Measurements from ENCODE around the gene BLOC1S6. TPM values are rescaled to one million over a fixed set of nuclear protein-coding genes. Genes with fewer than 3 reads are reported as not detected.
A peak's percentile ranks its signal among the peaks of the same experiment; 100 is the strongest.

Gene BLOC1S6
- total and polyA plus RNA-seq, 5 experiments from 2014 or later = 50.9 to 62.1 (median 58.8) TPM

GRCh38 chr15:45634432-45635190 is 47.4 kb downstream of the BLOC1S6 start, which contains the start of gene SQOR:
Gene SQOR (plus strand): TSS chr15:45635029. CDS start chr15:45658924, 23,895 bp downstream.
- POLR2A ChIA-PET = interaction anchor here (1.0 to 3.2 kb wide), 7 partner anchors 16 to 233 kb away, joined by 3 to 23 read pairs (median 3); partner anchors contain the start of gene BLOC1S6
- Mint-ChIP-seq H3K9me3 (no peaks in the 10 kb centered on the region), H3K4me3 (peak within 1 kb of the TSS; percentile 94 to 98 (median 97)), H3K27ac (peak within 1 kb of the TSS; percentile 79 to 97 (median 92)), H3K4me1 (peaks cover 20 to 53% (median 43%) of the 10 kb centered on the region in 4 donors), H3K36me3 (peaks cover 0 to 2% (median 0%) of the 10 kb centered on the region in 3 donors), H3K27me3 (no peaks in the 10 kb centered on the region)
- DNase-seq (peak; percentile 30 to 78 (median 52)), ATAC-seq (peak; percentile 65 to 69)

GRCh38 chr15:45635191-45635638 is 48.0 kb downstream of the BLOC1S6 start:
- peak; percentile 66 to 70 for ATAC-seq
- H3K27ac Mint-ChIP-seq = peak overlapping the region; percentile 79 to 97 (median 92)

GRCh38 chr15:45635763-45636292 is 48.6 kb downstream of the BLOC1S6 start:
- Mint-ChIP-seq H3K27me3 (no peaks in the 10 kb centered on the region), H3K27ac (peak overlapping the region; percentile 78 to 97 (median 92)), H3K36me3 (peaks cover 0 to 4% (median 2%) of the 10 kb centered on the region in 3 donors), H3K9me3 (no peaks in the 10 kb centered on the region), H3K4me1 (peaks cover 24 to 64% (median 51%) of the 10 kb centered on the region in 4 donors), H3K4me3 (peak overlapping the region; percentile 94 to 98 (median 97))
- no peak for ATAC-seq
- POLR2A ChIA-PET = interaction anchor here (1.1 to 3.2 kb wide), 5 partner anchors 17 to 234 kb away, joined by 3 to 23 read pairs (median 4); partner anchors contain the start of gene BLOC1S6
- DNase-seq = no peak

More at GRCh38 chr15:45635191-45635638, 48.0 kb downstream of the BLOC1S6 start:
- peak; percentile 41 to 77 (median 62) for DNase-seq
- H3K9me3 Mint-ChIP-seq = no peaks in the 10 kb centered on the region
- peaks cover 0 to 4% (median 2%) of the 10 kb centered on the region in 3 donors for H3K36me3 Mint-ChIP-seq
- POLR2A ChIA-PET = interaction anchor here (1.1 to 3.2 kb wide), 6 partner anchors 16 to 233 kb away, joined by 3 to 23 read pairs (median 4); partner anchors contain the start of gene BLOC1S6
- no peaks in the 10 kb centered on the region for H3K27me3 Mint-ChIP-seq
- peak overlapping the region; percentile 94 to 98 (median 97) for H3K4me3 Mint-ChIP-seq
- H3K4me1 Mint-ChIP-seq = peaks cover 24 to 59% (median 49%) of the 10 kb centered on the region in 4 donors

- Mint-ChIP-seq H3K4me1 (peaks cover 23 to 72% (median 56%) of the 10 kb centered on the region in 4 donors), H3K36me3 (peaks cover 0 to 4% (median 3%) of the 10 kb centered on the region in 3 donors), H3K27me3 (no peaks in the 10 kb centered on the region), H3K4me3 (peak overlapping the region; percentile 76 to 97 (median 88)), H3K27ac (peak overlapping the region; percentile 49 to 96 (median 93)), H3K9me3 (no peaks in the 10 kb centered on the region)
- DNase-seq (no peak), ATAC-seq (no peak)
- POLR2A ChIA-PET = interaction anchor here (0.6 to 1.6 kb wide), 3 partner anchors 50 to 236 kb away, joined by 3 to 5 read pairs (median 4); partner anchors contain the start of gene BLOC1S6
These were observed 50.0 kb downstream of the BLOC1S6 start for GRCh38 chr15:45637141-45637540.

GRCh38 chr15:45637552-45638033 is 50.4 kb downstream of the BLOC1S6 start:
- Mint-ChIP-seq H3K4me3 (peak overlapping the region; percentile 76 to 97 (median 88)), H3K4me1 (peaks cover 26 to 74% (median 61%) of the 10 kb centered on the region in 4 donors), H3K27me3 (no peaks in the 10 kb centered on the region), H3K36me3 (peaks cover 0 to 7% (median 4%) of the 10 kb centered on the region in 3 donors), H3K27ac (peak overlapping the region; percentile 49 to 96 (median 93)), H3K9me3 (no peaks in the 10 kb centered on the region)
- DNase-seq (peak in 9 of 10 donors; percentile 14 to 78 (median 58)), ATAC-seq (peak; percentile 59 to 74)
- POLR2A ChIA-PET = interaction anchor here (0.6 to 1.6 kb wide), 3 partner anchors 50 to 236 kb away, joined by 3 to 5 read pairs (median 4); partner anchors contain the start of gene BLOC1S6

- no peak overlapping the region for H3K27ac Mint-ChIP-seq
- no peak overlapping the region for H3K4me3 Mint-ChIP-seq
- H3K36me3 Mint-ChIP-seq = peaks cover 0 to 16% (median 4%) of the 10 kb centered on the region in 3 donors
- H3K4me1 Mint-ChIP-seq = peaks cover 39 to 85% (median 77%) of the 10 kb centered on the region in 4 donors
- ATAC-seq (no peak), DNase-seq (no peak)
- H3K27me3 Mint-ChIP-seq = no peaks in the 10 kb centered on the region
- POLR2A ChIA-PET = no interaction called here
- no peaks in the 10 kb centered on the region for H3K9me3 Mint-ChIP-seq
These were observed 53.4 kb downstream of the BLOC1S6 start for GRCh38 chr15:45640616-45641015.

- Mint-ChIP-seq H3K9me3 (no peaks in the 10 kb centered on the region), H3K4me1 (peaks cover 38 to 87% (median 78%) of the 10 kb centered on the region in 4 donors), H3K27ac (no peak overlapping the region), H3K36me3 (peaks cover 0 to 17% (median 4%) of the 10 kb centered on the region in 3 donors), H3K27me3 (no peaks in the 10 kb centered on the region), H3K4me3 (no peak overlapping the region)
- ATAC-seq (no peak), DNase-seq (no peak)
- POLR2A ChIA-PET = no interaction called here
These were observed 54.2 kb downstream of the BLOC1S6 start for GRCh38 chr15:45641374-45641781.

- Mint-ChIP-seq H3K36me3 (peaks cover 0 to 19% (median 4%) of the 10 kb centered on the region in 3 donors), H3K27ac (peak overlapping the region in 3 of 10 donors; percentile 27 to 61 (median 59)), H3K9me3 (no peaks in the 10 kb centered on the region), H3K27me3 (no peaks in the 10 kb centered on the region), H3K4me3 (peak overlapping the region in 1 of 10 donors; percentile 33), H3K4me1 (peaks cover 38 to 83% (median 76%) of the 10 kb centered on the region in 4 donors)
- POLR2A ChIA-PET = no interaction called here
- ATAC-seq = no peak
- no peak for DNase-seq
These were observed 55.1 kb downstream of the BLOC1S6 start for GRCh38 chr15:45641999-45642932.

GRCh38 chr15:45644437-45644836 is 57.3 kb downstream of the BLOC1S6 start:
- POLR2A ChIA-PET = no interaction called here
- Mint-ChIP-seq H3K9me3 (no peaks in the 10 kb centered on the region), H3K4me3 (no peak overlapping the region), H3K27ac (peak overlapping the region in 1 of 10 donors; percentile 52), H3K27me3 (no peaks in the 10 kb centered on the region), H3K4me1 (peaks cover 34 to 70% (median 67%) of the 10 kb centered on the region in 4 donors), H3K36me3 (peaks cover 0 to 19% (median 3%) of the 10 kb centered on the region in 3 donors)
- DNase-seq (no peak), ATAC-seq (no peak)

- POLR2A ChIA-PET = no interaction called here
- no peaks in the 10 kb centered on the region for H3K9me3 Mint-ChIP-seq
- no peak for DNase-seq
- H3K27me3 Mint-ChIP-seq = no peaks in the 10 kb centered on the region
- peak overlapping the region in 2 of 10 donors; percentile 3 to 6 for H3K4me3 Mint-ChIP-seq
- H3K36me3 Mint-ChIP-seq = peaks cover 3 to 19% (median 4%) of the 10 kb centered on the region in 3 donors
- ATAC-seq = no peak
- peaks cover 30 to 70% (median 67%) of the 10 kb centered on the region in 4 donors for H3K4me1 Mint-ChIP-seq
- peak overlapping the region in 3 of 10 donors; percentile 2 to 56 (median 31) for H3K27ac Mint-ChIP-seq
These were observed 58.1 kb downstream of the BLOC1S6 start for GRCh38 chr15:45645026-45645980.

All from naive thymus-derived CD8-positive, alpha-beta T cell (primary cell).